Posterior vena cava (tissue), 2 donors: ENCODE measurements around the gene COMMD6. TPM values are rescaled to one million over a fixed set of nuclear protein-coding genes. Genes with fewer than 3 reads are reported as not detected.
"Not testable (repeated sequence)": the region's sequence is repeated elsewhere in the genome, so short reads cannot be mapped to it uniquely, and the experiment has no call there.

Source experiments
- DNase-seq: peaks from one replicate; pipeline ENCODE4 v3.0.0-alpha.2; 2020; ENCODE audit warnings: low spot score
- intact Hi-C, 2 donors: fragments of 100-400 bp; cut with DNase I; formaldehyde crosslinking; loops; one replicate each; pipeline versions ENCODE4 v1.14.1 to v1.14.2; 2022 to 2023
- long read RNA-seq, 2 donors: library from polyadenylated mRNA; unstranded; transcript quantifications; one replicate each; pipeline ENCODE4 v2.0.0, GENCODE V29; 2020 to 2021
- total RNA-seq, 2 donors: library from RNA; stranded (reverse); fragmentation: NEBNext Ultra II Directional; extraction: Animal tissue kit (Norgen Biotek cat#: 25700); gene quantifications; one replicate each; pipeline ENCODE4 v1.2.1, GENCODE V29; 2021
- donor health status: DM: yes; HTN: yes; CAD: no.
- donor health status: DM: yes; HTN: yes; CAD: no.

COMMD6 gene
- 100 to 1,000 TPM; 173 to 201 TPM for total RNA-seq
- long read RNA-seq, donor 1, result 0 reads
- long read RNA-seq, donor 2, partial matches to known transcripts, result 2 of 4 reads
- long read RNA-seq, donor 2, other reads (novel, unspliced or antisense), result 1 of 4 reads

DNA sequence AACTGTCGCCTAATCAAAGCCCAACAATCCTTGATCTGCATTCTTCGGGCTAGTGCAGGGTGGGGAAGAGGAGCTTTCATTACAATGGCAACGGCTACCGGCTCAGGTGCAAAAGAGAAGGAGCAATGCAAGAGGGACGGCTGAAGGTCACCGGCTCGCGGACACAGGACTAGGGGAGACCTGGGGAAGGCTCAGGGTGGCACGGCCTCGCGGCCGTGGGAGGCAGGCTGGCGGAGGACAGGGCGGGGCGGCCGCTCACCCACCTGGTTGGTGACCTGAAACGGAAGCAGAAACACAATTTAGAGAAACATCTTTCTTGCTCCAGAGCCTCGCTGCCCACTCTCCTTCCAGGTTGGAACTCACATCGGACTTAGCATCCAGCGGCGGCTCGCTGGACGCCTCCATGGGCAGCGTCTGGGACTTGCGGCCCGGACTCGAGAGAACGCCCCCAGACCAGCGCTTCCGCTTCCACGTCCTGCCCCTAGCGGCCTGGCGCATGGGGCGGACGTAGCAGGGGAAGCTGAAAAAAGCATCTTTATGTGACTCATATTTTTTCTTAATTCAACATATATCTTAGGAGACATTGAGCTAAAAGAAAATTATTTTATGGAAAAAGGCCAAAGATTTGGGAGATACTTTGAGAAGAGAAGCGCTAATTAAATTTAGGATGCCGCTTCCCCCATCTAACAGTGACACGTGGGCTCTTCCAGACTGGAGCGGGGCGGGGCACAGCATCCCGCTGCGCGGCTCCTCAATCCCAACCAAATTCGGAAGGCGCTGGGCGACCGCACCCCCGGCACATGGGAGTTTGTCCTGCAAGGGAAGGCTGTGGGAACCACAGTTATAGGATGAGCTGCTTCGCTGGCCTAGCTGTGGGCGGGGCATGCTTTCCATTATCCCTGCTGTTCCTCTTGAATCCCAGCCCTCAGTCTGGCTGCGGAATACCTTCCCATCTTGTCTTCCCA lies at the start of gene COMMD6:
TSS of gene COMMD6 (minus strand) at position 441 of the 965 bp plus-strand sequence. CDS start at position 405, 36 bp downstream.
- DNase-seq, result peak; percentile 93
- intact Hi-C loops, result no loop called here

- intact Hi-C loops, result no loop called here
- DNase-seq, result no peak
Measured at GRCh38 chr13:75585153-75585552, 47.5 kb upstream of the COMMD6 start.

- intact Hi-C loops, result no loop called here
Measured at GRCh38 chr13:75583091-75583490, 45.5 kb upstream of the COMMD6 start.

GRCh38 chr13:75581874-75582640 lies 44.4 kb upstream of the COMMD6 start:
- no peak for DNase-seq
- intact Hi-C loops, result no loop called here

More at GRCh38 chr13:75583091-75583490, 45.5 kb upstream of the COMMD6 start:
- DNase-seq, result no peak

GRCh38 chr13:75579529-75579928 lies 41.9 kb upstream of the COMMD6 start:
- intact Hi-C loops, result no loop called here
- no peak for DNase-seq

GRCh38 chr13:75569576-75569975 lies 31.9 kb upstream of the COMMD6 start:
- intact Hi-C loops, result no loop called here
- DNase-seq, result no peak

GRCh38 chr13:75566658-75567057 lies 29.0 kb upstream of the COMMD6 start:
- DNase-seq, result no peak
- intact Hi-C loops, result no loop called here

DNA sequence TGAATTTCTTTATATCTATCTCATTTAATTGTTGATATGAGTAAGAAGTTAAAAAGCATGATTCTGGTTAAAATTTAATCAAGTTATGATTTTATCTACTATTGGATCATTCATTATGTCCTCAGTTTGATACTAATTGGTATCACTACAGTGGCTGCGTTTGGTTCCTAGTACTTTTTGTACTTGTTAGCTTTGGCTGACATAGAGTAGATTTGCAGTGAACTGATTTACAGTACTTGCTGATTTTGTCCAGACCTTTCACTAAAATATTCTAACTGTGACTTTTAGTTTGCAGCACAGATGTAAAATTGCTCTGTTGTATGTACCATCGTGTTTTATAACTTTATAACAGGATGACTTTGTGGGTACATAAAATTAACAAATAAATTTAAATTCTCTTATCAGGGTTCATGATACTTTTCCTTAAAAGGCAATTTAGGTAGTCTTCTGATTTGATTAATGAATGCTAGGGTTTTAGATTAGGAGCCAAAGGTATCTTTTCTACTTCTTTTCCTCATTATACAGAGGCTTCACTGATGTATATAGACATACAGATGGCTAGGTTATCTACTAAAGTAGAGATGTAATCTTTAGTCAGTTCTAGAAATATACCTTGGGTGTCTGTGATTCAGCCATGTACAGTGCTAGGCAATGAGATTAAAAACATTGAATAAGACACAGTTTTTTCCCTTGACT lies 20.7 kb upstream of the COMMD6 start:
- intact Hi-C loops, result no loop called here
- DNase-seq, result no peak

- no peak for DNase-seq
- intact Hi-C loops, result no loop called here
Measured at GRCh38 chr13:75556961-75557360, 19.3 kb upstream of the COMMD6 start.

GRCh38 chr13:75555836-75556235 lies 18.2 kb upstream of the COMMD6 start:
- no peak for DNase-seq
- intact Hi-C loops, result no loop called here

- intact Hi-C loops, result no loop called here
Measured at GRCh38 chr13:75554981-75555380, 17.3 kb upstream of the COMMD6 start.

DNA sequence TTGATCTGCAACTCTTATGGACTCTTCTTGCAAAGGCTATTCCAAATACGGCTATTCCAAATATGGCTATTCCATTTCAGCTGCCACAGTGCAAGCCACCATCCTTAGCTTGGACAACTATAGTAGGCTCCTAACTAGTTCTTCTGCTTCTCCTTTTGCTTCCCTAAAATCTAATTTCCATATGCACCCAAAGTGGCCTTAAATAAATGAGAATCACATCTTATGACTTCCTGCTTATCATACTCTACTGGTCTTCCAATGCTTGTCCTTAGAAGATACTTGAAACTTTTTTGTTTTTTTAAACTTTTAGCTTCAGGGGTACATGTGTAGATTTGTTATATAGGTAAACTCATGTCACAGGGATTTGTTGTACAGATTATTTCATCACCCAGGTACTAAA lies 16.8 kb upstream of the COMMD6 start:
- intact Hi-C loops, result no loop called here
- DNase-seq, result no peak

More at GRCh38 chr13:75554981-75555380, 17.3 kb upstream of the COMMD6 start:
- no peak for DNase-seq

DNA sequence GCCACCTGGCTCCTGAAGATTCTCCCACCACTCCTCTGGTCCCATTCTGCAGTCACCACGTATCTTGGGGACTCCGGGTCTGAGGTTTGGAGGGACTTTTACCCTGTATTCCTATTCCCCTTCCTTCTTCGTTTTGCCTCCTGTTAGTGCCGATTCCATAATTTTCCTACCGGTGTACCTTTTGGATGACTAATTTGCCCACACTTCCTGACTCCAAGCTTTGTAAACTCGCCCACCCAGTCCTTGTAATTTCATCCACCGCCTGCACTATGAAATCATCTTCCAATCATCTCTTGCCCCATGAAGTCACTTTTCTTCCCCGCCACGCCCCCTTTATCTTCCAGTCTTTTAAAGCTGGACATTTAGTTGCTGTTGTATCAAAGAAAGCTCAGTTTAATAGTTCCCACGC lies 12.5 kb upstream of the COMMD6 start:
- intact Hi-C loops, result no loop called here
- no peak for DNase-seq

- intact Hi-C loops, result loop anchor here in 1 of 2 donors (5.0 kb wide), 1 partner anchor 67 kb away; the partner anchor contains the start of gene TBC1D4
- DNase-seq, result peak; percentile 99
Measured at GRCh38 chr13:75549262-75550158, 11.9 kb upstream of the COMMD6 start, which contains the start of gene UCHL3. Gene UCHL3, plus strand, starts transcription at chr13:75549791. Its CDS starts 30 bp downstream, at chr13:75549821.

- intact Hi-C loops, result loop anchor here in 1 of 2 donors (5.0 kb wide), 1 partner anchor 66 kb away; the partner anchor contains the start of gene TBC1D4
- DNase-seq, result no peak
Measured at GRCh38 chr13:75547917-75548316, 10.3 kb upstream of the COMMD6 start.

DNA sequence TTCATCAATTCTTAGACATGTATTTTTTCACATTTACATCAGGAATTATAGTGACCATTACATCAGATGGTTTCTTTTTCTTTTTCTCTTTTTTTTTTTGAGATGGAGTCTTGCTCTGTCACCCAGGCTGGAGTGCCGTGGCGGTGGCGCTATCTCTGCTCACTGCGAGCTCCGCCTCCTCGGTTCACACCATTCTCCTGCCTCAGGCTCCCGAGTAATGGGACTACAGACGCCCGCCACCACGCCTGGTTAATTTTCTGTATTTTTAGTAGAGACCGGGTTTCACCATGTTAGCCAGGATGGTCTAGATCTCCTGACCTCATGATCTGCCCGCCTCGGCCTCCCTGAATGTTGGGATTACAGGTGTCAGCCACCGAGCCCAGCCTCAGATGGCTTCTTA lies 7.7 kb upstream of the COMMD6 start:
- intact Hi-C loops, result loop anchor here in 1 of 2 donors (5.0 kb wide), 1 partner anchor 63 kb away; the partner anchor contains the start of gene TBC1D4
- not testable (repeated sequence) for DNase-seq

GRCh38 chr13:75544681-75545330 lies 7.2 kb upstream of the COMMD6 start:
- intact Hi-C loops, result loop anchor here in 1 of 2 donors (5.0 kb wide), 1 partner anchor 63 kb away; the partner anchor contains the start of gene TBC1D4

More at GRCh38 chr13:75544681-75545330, 7.2 kb upstream of the COMMD6 start:
- no peak for DNase-seq
